Left ventricle myocardium superior (tissue), 1 donor: ENCODE results near the gene YPEL4. TPM values are rescaled to one million over a fixed set of nuclear protein-coding genes. Genes with fewer than 3 reads are reported as not detected.
A peak's percentile ranks its signal among the peaks of the same experiment; 100 is the strongest.

Experiments
- ATAC-seq: fragments of 200-7000 bp; cut with Tn5 transposase; one replicate; pipeline ENCODE4 v1.9.1; 2020; ENCODE audit warnings: mild to moderate bottlenecking, moderate library complexity
- DNase-seq: peaks from one replicate; pipeline ENCODE4 v3.0.0-alpha.2; 2020
- intact Hi-C: fragments of 100-400 bp; cut with micrococcal nuclease; formaldehyde crosslinking; loops from one replicate; pipeline ENCODE4 v1.11.0; 2022
- total RNA-seq: library from RNA; stranded (reverse); fragmentation: NEBNext Ultra II Directional; extraction: Animal tissue kit (Norgen Biotek cat#: 25700); gene quantifications from one replicate; pipeline ENCODE4 v1.2.1, GENCODE V29; 2021
- donor health status: DM: no; HTN: yes; CAD: no; lungs with severe emphysema.

Gene YPEL4
- total RNA-seq, 1 donor from 2014 or later = 1.2 TPM

DNA sequence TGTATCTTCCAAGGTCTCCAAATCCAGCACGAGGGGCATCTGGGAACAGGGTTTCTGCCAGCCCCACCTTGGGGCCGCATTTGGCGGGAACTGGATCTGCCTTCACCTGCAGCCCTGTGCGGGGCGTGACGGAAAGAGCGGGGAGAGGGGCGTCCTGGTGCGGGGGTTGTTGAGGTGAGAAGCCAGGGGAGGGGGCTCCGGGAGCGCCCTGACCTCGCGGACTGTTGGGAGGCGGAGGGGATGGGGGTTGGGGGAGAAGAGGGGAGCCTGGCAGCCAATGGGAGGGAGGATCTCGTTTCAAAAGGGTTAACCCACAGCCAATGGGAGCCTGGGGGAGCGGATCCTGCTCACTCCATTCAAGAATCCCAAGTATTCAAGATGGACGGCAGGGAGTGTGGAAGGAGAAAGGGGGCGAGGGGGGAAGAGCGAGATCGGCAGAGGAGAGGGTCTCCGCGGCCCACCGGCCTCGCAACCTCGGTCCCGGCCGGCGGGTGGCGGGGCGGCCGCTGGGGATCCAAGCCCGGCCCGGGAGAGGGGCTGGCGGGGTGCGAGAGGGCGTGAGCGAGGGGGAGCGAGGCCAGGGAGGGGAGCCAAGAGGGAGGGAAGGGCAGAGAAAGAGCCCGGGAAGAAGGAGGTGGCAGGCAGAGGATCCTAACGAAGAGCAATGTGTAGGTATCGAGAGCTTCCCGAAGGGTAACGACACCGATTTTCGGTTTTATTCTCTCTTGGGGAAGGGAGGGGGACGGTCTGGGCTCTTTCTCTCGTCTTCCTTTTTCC lies 11.5 kb downstream of the YPEL4 start:
- DNase-seq (peak; percentile 72), ATAC-seq (peak; percentile 94)
- intact Hi-C loops = no loop called here

DNA sequence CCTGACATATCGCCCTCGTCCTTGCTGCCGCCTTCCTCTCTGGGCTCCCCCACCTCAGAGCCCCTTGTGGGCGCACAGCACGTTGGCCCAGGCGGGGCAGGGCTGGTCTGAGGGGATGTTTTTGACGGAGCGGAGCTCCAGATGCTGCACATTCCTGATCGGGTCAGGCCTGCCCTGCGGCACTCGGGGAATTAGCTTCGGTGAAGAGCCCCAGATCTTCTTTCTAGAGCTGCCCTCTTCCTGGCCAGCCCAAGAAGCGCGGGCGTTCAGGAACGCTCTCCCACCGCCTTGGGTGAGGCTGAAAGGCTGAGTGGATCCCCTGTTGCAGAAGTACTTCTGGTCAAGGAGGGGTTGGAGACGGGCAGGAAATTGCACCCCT lies 12.1 kb downstream of the YPEL4 start:
- peak; percentile 7 for ATAC-seq
- intact Hi-C loops = no loop called here
- no peak for DNase-seq

DNA sequence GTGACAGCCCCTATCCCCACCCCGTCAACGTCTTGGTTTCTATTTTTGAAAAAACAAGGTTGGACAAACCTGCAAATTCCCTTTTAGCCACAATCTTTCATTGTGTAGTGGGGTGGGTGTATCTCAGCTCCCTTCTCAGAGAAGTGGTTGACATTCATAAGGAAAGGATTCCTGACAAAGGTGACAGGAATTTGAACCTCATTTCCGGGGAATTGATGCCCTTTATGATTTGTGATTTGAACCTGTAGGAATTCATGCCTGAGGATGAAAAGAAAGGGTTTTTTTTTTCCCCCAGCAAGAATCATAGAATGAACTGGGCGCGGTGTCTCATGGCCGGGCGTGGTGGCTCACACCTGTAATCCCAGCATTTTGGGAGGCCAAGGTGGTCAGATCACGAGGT lies 14.5 kb downstream of the YPEL4 start:
- intact Hi-C loops = no loop called here
- DNase-seq = no peak

DNA sequence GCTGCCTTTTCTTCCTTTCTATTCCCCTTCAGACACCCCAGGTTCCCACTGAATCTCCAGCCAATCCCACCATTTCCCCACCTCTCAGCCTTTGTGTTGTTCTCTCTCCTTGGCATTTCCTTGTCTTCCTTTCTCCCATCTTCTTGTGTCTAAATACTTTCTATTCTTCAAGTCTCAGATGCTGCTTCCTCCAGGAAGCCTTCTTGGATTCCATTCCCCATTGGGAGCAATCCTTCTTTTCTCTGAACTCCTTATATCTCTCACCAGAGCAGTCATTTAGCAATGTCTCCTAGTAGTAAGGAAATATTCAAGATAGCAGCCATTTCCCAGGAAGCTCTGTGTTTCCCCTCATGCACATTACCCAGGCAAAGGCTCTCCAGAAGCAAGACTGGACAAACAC lies 15.4 kb downstream of the YPEL4 start:
- ATAC-seq (no peak), DNase-seq (no peak)
- intact Hi-C loops = no loop called here

More for the DNA sequence above, 14.5 kb downstream of the YPEL4 start:
- ATAC-seq = no peak

DNA sequence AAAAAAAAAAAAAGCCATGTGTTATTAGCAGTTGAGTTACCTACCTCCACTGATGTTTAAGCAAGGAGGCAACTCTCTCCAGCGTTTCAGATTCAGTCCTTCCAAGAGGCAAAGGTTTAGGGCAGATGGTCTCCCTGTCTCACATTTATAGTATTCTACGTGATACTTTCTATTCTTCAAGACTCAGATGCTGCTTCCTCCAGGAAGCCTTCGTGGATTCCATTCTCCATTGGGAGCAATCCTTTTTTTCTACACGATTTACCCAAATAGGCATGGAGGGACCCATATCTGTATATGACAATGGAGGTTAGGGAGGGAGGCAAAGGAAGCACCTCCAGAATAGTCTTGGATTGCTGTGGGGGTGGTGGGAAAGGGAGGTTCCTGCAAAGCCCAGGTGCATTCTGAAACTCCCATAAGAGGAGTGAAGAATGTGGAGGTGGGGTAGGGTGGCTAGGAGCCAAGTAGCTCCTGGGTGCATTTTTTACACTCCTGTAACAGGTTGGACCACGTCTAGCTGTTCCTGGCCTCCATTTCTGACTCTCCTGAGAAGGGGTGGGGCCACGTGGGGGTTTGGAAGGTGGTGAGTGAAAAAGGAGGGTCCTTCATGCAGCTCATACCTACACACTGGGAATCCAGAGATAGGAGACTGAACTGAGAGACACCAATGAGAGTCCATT lies 16.2 kb downstream of the YPEL4 start:
- intact Hi-C loops = no loop called here
- ATAC-seq = no peak
- no peak for DNase-seq

DNA sequence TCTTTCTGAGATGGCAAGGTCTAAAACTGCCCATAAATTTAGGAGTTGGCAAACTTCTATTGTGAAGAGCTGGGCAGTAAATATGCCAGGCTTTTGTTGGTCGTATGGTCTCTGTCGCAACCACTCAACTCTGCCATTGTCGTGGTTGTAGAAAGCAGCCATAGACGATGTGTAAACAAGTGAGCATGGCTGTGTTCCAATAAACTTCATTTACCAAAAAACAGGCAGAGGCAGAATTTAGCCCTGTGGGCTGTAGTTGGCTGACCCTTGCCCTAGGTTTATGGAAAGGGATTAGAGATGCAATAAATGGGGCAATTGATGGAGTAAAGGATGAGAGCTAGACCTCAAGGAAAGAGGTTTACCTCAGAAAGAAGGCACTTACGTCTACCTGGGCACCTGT lies 17.6 kb downstream of the YPEL4 start:
- DNase-seq = no peak
- no peak for ATAC-seq
- intact Hi-C loops = no loop called here

DNA sequence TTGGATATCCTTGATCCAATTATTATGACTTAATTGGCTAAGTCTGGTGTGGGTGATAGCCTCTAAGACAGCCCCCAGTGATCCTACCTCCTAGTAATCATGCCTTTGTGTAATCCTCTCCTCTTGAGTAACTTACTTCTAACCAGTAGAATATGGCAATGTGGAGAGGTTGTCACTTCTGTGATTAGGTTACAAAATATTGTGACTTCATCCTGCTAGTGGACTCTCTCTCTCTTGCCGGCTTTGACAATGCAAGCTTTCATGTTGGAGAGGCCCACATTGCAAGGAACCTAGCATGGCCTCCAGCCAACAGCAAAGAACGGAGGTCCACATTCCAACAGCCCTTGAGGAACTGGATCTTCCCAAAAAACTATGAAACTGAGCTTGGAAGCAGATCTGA lies 19.5 kb downstream of the YPEL4 start:
- intact Hi-C loops = no loop called here
- DNase-seq (no peak), ATAC-seq (no peak)

DNA sequence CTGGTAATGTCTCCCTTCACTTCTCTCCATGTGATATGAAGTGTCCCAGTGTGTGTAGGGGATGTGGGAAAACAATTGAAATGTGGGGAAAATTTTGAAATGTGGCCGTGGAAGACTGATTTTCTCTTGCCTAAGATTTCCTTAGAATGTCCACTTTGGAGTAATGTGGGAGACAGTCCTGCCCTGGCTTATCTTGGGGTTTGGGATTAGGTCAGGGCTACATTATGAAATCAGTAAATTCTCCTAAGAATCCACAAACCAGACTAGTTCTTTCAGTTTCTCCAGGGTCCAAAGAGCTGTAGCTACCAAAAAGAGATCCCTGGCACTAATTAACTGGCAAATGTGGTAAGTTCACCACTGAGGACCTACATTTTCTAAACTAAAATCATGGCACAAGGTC lies 22.8 kb downstream of the YPEL4 start:
- no peak for ATAC-seq
- intact Hi-C loops = no loop called here
- DNase-seq = no peak

DNA sequence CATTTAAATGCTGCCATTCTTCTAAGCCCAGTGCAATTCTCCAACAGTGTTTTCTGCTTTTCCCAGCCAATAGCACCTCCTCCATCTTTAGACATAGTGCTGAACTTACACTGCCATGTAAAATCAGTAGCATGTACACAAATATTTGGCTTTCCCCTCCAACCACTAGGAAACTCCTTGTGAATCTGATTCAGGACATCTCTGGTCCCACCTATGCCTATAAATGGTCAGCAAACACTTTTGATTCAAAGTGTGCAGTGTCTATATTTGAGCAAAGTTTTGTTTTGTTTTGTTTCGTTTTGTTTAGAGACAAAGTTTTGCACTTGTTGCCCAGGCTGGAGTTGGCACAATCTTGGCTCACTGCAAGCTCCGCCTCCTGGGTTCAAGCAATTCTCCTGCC lies 24.8 kb downstream of the YPEL4 start:
- intact Hi-C loops = no loop called here
- ATAC-seq = no peak
- no peak for DNase-seq

DNA sequence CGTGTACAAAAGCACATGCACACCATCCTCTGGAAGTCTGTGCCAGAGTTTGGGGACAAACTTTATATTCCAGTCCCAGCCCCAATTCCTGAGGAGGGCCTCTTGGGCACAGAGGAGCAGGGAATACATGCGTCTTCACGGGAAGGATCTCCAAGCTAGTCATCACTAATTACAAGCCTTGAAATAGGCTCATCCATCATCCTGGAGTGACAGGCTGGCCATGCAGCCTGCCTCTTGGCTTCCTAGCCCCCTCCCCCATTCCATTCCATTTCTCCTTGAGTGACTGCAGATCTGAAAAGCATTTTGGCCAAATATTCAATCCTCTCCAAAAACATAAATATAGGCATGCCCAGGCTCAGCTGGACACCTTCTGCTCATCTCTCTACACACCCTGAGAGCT lies 27.4 kb downstream of the YPEL4 start:
- DNase-seq = no peak
- no peak for ATAC-seq

DNA sequence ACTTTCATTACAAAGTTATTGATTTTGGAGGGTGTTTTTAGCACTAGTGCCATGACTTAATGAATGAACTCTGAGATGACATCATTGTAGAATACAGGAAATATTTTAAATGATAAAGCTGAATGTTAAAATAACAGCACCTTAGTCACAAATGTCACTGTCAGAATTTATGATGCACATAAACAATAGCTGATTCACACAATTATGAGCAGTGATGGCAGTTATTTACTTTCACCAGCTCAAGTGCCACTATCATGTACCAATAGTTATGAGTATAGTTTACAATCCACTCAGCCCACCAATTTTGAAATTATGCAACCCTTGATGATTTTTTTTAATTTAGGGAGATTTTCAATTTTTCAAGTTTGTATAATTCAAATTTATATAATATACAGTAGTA lies 29.2 kb downstream of the YPEL4 start:
- DNase-seq = no peak
- intact Hi-C loops = no loop called here
- no peak for ATAC-seq

More for the DNA sequence above, 27.4 kb downstream of the YPEL4 start:
- intact Hi-C loops = no loop called here

DNA sequence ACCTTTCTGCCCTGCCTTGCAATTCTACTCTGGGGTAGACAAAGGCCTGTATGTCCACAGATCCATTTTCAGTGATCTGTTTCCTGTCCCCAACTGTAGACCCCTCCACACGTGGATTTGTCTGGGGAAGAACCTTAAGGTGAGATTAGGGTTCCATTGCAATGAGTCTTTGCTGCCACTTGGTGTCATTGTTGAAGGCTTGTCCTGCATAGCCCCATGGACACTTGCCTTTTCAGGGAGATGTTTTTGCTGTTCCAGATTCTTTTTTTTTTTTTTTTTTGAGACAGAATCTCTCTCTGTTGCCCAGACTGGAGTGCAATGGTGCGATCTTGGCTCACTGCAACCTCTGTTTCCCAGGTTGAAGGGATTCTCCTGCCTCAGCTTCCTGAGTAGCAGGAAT lies 30.4 kb downstream of the YPEL4 start:
- no peak for ATAC-seq
- no peak for DNase-seq
- intact Hi-C loops = no loop called here

DNA sequence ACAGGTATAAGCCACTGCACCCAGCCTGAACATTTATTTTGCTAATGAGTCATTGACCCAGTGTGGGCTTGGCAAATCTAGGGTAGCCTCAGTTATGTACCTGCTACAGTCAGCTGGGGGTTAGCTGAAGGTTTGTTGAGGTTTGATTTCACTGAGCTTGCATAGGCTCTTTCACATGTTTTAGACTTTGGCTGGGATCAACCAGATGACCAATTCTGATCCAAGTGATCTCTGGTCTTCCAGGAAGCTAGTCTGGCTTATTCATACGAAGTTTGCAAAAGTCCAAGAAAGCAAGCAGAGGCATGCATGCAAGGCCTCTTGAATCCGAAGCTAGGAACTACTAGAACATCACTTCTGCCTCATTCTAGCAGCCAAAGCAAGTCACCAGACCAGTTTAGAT lies 31.3 kb downstream of the YPEL4 start:
- DNase-seq = no peak
- intact Hi-C loops = no loop called here
- ATAC-seq = no peak

DNA sequence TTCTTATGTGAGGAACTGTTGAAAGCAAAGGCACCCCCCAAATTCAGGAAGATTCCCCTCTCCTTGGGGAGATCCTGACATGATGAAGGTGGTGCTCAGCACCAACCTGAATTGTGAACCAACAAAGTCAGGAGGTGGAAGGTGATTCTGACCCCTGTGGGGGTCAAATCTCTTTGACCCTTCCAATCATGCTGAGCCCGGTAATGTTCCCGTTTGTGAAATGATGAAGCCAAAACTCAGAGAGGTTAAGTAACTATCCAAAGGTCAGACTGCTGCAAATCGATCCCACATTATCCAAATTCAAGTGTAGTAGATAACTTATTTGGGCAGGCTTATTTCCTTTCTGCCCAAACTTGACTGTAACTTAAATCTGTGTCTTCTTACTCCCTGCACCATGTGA lies 33.1 kb downstream of the YPEL4 start:
- DNase-seq (no peak), ATAC-seq (no peak)
- intact Hi-C loops = no loop called here

DNA sequence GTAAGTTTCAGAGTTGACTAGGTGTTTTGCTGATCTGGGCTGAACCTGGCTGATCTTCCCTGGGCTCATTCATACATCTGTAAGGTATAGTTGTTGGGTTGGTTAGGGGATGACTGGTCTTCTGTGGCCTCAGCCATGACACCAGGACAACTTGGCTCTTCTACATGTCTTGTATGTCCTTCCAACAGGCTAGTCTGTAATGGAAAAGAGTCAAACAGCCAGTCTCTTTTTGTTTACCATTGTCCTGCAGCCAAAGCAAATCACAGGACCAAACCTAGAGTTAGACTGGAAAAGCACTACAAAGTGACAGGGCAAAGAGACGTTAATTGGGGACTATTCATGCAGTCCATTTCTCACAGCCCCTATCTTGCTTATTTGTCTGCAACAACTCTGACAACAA lies 34.4 kb downstream of the YPEL4 start:
- ATAC-seq = no peak
- DNase-seq = no peak
- intact Hi-C loops = no loop called here

DNA sequence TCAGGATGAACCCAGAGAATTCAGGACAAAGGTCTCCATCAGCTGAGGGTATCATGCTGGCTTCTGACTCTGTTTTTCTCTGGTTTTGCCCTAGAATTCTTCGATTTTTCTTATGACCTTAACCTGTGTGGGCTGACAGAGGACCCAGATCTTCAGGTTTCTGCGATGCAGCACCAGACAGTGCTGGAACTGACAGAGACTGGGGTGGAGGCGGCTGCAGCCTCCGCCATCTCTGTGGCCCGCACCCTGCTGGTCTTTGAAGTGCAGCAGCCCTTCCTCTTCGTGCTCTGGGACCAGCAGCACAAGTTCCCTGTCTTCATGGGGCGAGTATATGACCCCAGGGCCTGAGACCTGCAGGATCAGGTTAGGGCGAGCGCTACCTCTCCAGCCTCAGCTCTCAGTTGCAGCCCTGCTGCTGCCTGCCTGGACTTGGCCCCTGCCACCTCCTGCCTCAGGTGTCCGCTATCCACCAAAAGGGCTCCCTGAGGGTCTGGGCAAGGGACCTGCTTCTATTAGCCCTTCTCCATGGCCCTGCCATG lies 35.4 kb downstream of the YPEL4 start:
- no peak for DNase-seq
- intact Hi-C loops = no loop called here
- no peak for ATAC-seq

DNA sequence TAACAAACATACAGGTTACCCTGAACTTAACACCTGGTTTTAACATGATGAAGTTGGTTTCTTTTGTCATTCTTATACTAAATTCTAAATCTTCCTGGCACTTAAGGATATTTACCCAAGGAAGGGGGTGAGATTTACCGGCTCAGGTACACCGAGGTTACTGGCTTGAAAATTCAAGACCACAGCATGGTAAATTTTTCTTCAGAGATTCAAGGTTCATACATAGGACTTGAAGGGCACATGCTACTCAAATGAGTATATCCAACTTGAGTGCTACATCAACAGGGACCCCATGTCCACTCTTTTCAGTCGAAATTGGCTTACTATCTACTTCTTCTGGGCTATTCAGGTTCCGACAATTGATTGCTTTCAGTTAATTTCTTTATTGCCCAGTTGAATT lies 39.5 kb downstream of the YPEL4 start:
- no peak for DNase-seq
- intact Hi-C loops = no loop called here

DNA sequence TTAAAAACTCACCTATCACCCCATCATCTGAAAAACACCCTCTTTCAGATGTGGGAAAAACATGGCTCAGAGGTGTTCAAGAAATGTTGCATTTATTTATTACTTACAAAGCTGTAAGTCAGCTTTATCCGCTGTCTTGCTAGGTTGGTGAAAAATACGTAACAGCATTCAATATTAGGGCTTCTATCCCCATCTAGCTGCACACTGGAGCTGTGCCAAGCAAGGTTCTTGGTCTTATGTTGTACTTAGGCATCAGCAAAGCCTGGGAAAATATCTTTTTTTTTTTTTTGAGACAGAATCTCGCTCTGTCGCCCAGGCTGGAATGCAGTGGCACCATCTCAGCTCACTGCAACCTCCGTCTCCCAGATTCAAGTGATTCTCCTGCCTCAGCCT lies 44.7 kb downstream of the YPEL4 start:
- DNase-seq (no peak), ATAC-seq (no peak)
- intact Hi-C loops = no loop called here

More for the DNA sequence above, 39.5 kb downstream of the YPEL4 start:
- no peak for ATAC-seq

DNA sequence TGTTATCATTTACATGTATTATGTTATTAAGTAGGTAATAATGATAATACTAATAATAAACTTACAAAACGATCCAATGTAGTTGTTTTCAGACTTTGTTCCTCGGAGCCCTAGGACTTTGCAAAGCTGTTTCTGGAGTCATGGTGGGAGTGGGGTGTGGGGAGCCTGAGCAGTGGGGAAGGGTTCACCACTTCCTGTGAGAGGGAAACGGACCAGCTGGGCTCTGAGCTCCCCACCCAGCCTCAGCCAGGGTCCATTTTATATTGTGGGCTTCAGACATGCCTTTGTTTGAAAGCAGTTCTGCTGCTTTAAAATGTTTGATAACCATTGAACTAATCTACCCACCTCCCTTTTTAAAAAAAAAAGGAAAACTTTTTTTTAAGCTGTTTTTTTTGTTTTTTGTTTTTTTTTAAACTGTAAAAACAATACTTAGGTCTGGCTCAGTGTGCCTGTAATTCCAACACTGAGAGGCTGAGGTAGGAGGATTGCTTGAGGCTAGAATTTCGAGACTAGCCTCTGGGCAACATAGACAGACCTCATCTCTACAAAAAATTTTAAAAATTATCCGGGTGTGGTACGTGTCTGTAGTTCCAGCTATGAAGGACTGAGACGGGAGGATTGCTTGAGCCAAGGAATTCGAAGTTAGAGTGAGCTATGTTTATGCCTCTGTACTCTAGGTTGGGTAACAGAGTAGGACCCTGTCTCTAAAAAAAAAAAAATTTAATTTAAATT lies 45.2 kb downstream of the YPEL4 start:
- ATAC-seq (no peak), DNase-seq (no peak)
- intact Hi-C loops = no loop called here

DNA sequence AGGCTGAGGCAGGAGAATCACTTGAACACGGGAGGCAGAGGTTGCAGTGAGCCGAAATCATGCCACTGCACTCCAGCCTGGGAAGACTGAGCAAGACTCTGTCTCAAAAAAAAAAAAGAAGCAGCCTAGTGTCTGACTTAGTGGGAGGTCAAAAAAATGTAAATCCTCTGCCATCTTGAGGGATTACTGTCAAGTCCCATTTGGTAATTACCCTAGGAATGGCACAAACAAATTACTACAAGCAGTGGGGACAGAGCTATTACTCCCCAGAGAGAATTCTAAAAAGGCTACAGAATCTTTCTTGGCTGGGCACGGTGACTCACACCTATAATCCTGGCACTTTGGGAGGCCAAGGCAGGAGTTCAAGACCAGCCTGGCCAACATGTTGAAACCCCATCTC lies 48.4 kb downstream of the YPEL4 start:
- intact Hi-C loops = no loop called here

More for the DNA sequence above, 48.4 kb downstream of the YPEL4 start:
- DNase-seq (no peak), ATAC-seq (no peak)
